Measurements from ENCODE around the gene PABPN1. TPM values are rescaled to one million over a fixed set of nuclear protein-coding genes. Genes with fewer than 3 reads are reported as not detected.

The PABPN1 gene
- total and polyA plus RNA-seq, 9 of the 15 experiments (the other 6 are each of a cell fraction or from before 2014, with no cell fraction given): 32.6 to 388 (median 178) TPM

GRCh38 chr14:23284654-23285529, 36.4 kb upstream of the PABPN1 start (continued):
- TF ChIP-seq POLR2B (IDR thresholded peaks at IDR 0.05; ENCODE audit: low read depth, partially characterized antibody) (no peak), KDM2B (CRISPR knock-in tag; IDR thresholded peaks at IDR 0.05) (no peak), NEUROD1 (IDR thresholded peaks at IDR 0.05; ENCODE audit: borderline replicate concordance, low read depth, low read length, partially characterized antibody) (no peak), CCNT2 (IDR thresholded peaks at IDR 0.05; ENCODE audit: borderline replicate concordance, extremely low read depth, insufficient read length, low read depth, low read length) (no peak), PHTF2 (CRISPR knock-in tag; IDR thresholded peaks at IDR 0.05) (no peak), ZC3H8 (IDR thresholded peaks at IDR 0.05) (no peak), ILK (tag; IDR thresholded peaks at IDR 0.05; ENCODE audit: borderline replicate concordance, low read depth) (no peak), CBFB (CRISPR knock-in tag; IDR thresholded peaks at IDR 0.05) (no peak), L3MBTL2 (IDR thresholded peaks at IDR 0.05) (peak; percentile 12; the same call in 1 of the 2 replicates), GTF2E2 (tag; IDR thresholded peaks at IDR 0.05) (0 out of 2 replicates have a peak, but pooled peaks have one; percentile 66), ZNF384 (IDR thresholded peaks at IDR 0.05; ENCODE audit: low read depth, low read length) (peak; percentile 81), RBM39 (optimal IDR thresholded peaks at IDR 0.05; ENCODE audit: low read depth, low read length) (no peak), TAF9B (IDR thresholded peaks at IDR 0.05; ENCODE audit: partially characterized antibody) (no peak), RBM34 (IDR thresholded peaks at IDR 0.05; ENCODE audit: borderline replicate concordance, insufficient read depth, low read length) (no peak), NFE2 (IDR thresholded peaks at IDR 0.05; ENCODE audit: low read depth) (no peak), ZFX (CRISPR knock-in tag; IDR thresholded peaks at IDR 0.05) (0 out of 2 replicates have a peak, but pooled peaks have one; percentile 37), NR1H2 (CRISPR knock-in tag; IDR thresholded peaks at IDR 0.05) (no peak), CBX1 (IDR thresholded peaks at IDR 0.05; ENCODE audit: low read depth) (no peak), ZNF699 (CRISPR knock-in tag; IDR thresholded peaks at IDR 0.05; ENCODE audit: insufficient replicate concordance) (no peak), SOX6 (IDR thresholded peaks at IDR 0.05) (no peak), ZNF444 (CRISPR knock-in tag; IDR thresholded peaks at IDR 0.05) (no peak)
- TF ChIP-seq, protein P1, sequence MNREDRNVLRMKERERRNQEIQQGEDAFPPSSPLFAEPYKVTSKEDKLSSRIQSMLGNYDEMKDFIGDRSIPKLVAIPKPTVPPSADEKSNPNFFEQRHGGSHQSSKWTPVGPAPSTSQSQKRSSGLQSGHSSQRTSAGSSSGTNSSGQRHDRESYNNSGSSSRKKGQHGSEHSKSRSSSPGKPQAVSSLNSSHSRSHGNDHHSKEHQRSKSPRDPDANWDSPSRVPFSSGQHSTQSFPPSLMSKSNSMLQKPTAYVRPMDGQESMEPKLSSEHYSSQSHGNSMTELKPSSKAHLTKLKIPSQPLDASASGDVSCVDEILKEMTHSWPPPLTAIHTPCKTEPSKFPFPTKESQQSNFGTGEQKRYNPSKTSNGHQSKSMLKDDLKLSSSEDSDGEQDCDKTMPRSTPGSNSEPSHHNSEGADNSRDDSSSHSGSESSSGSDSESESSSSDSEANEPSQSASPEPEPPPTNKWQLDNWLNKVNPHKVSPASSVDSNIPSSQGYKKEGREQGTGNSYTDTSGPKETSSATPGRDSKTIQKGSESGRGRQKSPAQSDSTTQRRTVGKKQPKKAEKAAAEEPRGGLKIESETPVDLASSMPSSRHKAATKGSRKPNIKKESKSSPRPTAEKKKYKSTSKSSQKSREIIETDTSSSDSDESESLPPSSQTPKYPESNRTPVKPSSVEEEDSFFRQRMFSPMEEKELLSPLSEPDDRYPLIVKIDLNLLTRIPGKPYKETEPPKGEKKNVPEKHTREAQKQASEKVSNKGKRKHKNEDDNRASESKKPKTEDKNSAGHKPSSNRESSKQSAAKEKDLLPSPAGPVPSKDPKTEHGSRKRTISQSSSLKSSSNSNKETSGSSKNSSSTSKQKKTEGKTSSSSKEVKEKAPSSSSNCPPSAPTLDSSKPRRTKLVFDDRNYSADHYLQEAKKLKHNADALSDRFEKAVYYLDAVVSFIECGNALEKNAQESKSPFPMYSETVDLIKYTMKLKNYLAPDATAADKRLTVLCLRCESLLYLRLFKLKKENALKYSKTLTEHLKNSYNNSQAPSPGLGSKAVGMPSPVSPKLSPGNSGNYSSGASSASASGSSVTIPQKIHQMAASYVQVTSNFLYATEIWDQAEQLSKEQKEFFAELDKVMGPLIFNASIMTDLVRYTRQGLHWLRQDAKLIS (CRISPR knock-in tag; IDR thresholded peaks at IDR 0.05): no peak
- TF ChIP-seq, protein P2, sequence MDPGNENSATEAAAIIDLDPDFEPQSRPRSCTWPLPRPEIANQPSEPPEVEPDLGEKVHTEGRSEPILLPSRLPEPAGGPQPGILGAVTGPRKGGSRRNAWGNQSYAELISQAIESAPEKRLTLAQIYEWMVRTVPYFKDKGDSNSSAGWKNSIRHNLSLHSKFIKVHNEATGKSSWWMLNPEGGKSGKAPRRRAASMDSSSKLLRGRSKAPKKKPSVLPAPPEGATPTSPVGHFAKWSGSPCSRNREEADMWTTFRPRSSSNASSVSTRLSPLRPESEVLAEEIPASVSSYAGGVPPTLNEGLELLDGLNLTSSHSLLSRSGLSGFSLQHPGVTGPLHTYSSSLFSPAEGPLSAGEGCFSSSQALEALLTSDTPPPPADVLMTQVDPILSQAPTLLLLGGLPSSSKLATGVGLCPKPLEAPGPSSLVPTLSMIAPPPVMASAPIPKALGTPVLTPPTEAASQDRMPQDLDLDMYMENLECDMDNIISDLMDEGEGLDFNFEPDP (CRISPR knock-in tag; IDR thresholded peaks at IDR 0.05): no peak

Measured in K562 (cell line).